ENCODE results near the gene CDCP1. TPM values are rescaled to one million over a fixed set of nuclear protein-coding genes. Genes with fewer than 3 reads are reported as not detected.

CDCP1 gene
- total RNA-seq, 1 experiment from 2014 or later, result 180 TPM

GRCh38 chr3:45113625-45114050 is 32.5 kb downstream of the CDCP1 start:
- no peaks in the 10 kb centered on the region for H3K27me3 Mint-ChIP-seq (ENCODE audit: insufficient read depth, unreplicated experiment)
- no peak overlapping the region for H3K27ac Mint-ChIP-seq (ENCODE audit: low read depth, unreplicated experiment)
- CTCF ChIA-PET, result interaction anchor here (0.5 to 0.9 kb wide), 3 partner anchors 16 to 95 kb away, joined by 3 to 4 read pairs (median 3); no protein-coding TSS in a partner anchor
- H3K36me3 Mint-ChIP-seq (ENCODE audit: insufficient read depth, unreplicated experiment), result peaks cover 92% of the 10 kb centered on the region
- BruUV-seq (replicated peaks), result no TSS peak
- no peak for DNase-seq (ENCODE audit: unreplicated experiment)
- H3K4me1 Mint-ChIP-seq (ENCODE audit: insufficient read depth, unreplicated experiment), result peaks cover 10% of the 10 kb centered on the region
- intact Hi-C loops (cut with micrococcal nuclease), result no loop called here
- no peaks in the 10 kb centered on the region for H3K9me3 Mint-ChIP-seq (ENCODE audit: unreplicated experiment)
- POLR2A ChIA-PET, result interaction anchor here (0.7 to 1.4 kb wide), 4 partner anchors 10 to 97 kb away, joined by 5 to 11 read pairs (median 6); no protein-coding TSS in a partner anchor
- no peak for TF ChIP-seq CTCF (IDR thresholded peaks at IDR 0.05; ENCODE audit: unreplicated experiment)
- H3K4me3 Mint-ChIP-seq (ENCODE audit: unreplicated experiment), result no peak overlapping the region

- Mint-ChIP-seq H3K4me3 (ENCODE audit: unreplicated experiment) (no peak overlapping the region), H3K27me3 (ENCODE audit: insufficient read depth, unreplicated experiment) (no peaks in the 10 kb centered on the region), H3K36me3 (ENCODE audit: insufficient read depth, unreplicated experiment) (peaks cover 89% of the 10 kb centered on the region), H3K9me3 (ENCODE audit: unreplicated experiment) (no peaks in the 10 kb centered on the region), H3K27ac (ENCODE audit: low read depth, unreplicated experiment) (peak overlapping the region; percentile 74), H3K4me1 (ENCODE audit: insufficient read depth, unreplicated experiment) (peaks cover 10% of the 10 kb centered on the region)
- POLR2A ChIA-PET, result interaction anchor here (1.0 to 1.4 kb wide), 2 partner anchors 9 to 11 kb away, joined by 3 to 11 read pairs; no protein-coding TSS in a partner anchor
- peak; percentile 50 for DNase-seq (ENCODE audit: unreplicated experiment)
- intact Hi-C loops (cut with micrococcal nuclease), result no loop called here
- TF ChIP-seq CTCF (IDR thresholded peaks at IDR 0.05; ENCODE audit: unreplicated experiment), result no peak
- CTCF ChIA-PET, result interaction anchor here (0.9 to 1.4 kb wide), 2 partner anchors 15 to 75 kb away, joined by 3 read pairs; no protein-coding TSS in a partner anchor
- BruUV-seq (replicated peaks), result no TSS peak
Observed at GRCh38 chr3:45112939-45113338, 33.2 kb downstream of the CDCP1 start.

- Mint-ChIP-seq H3K4me3 (ENCODE audit: unreplicated experiment) (no peak overlapping the region), H3K27ac (ENCODE audit: low read depth, unreplicated experiment) (no peak overlapping the region), H3K4me1 (ENCODE audit: insufficient read depth, unreplicated experiment) (peaks cover 19% of the 10 kb centered on the region), H3K36me3 (ENCODE audit: insufficient read depth, unreplicated experiment) (peaks cover 89% of the 10 kb centered on the region), H3K9me3 (ENCODE audit: unreplicated experiment) (no peaks in the 10 kb centered on the region), H3K27me3 (ENCODE audit: insufficient read depth, unreplicated experiment) (no peaks in the 10 kb centered on the region)
- CTCF ChIA-PET, result interaction anchor here (0.6 to 0.9 kb wide), 2 partner anchors 100 to 101 kb away, joined by 3 read pairs; no protein-coding TSS in a partner anchor
- BruUV-seq (replicated peaks), result no TSS peak
- no peak for TF ChIP-seq CTCF (IDR thresholded peaks at IDR 0.05; ENCODE audit: unreplicated experiment)
- no peak for DNase-seq (ENCODE audit: unreplicated experiment)
- intact Hi-C loops (cut with micrococcal nuclease), result no loop called here
- POLR2A ChIA-PET, result no interaction called here
Observed at GRCh38 chr3:45110509-45110833, 35.7 kb downstream of the CDCP1 start.

GRCh38 chr3:45109771-45110508 is 36.2 kb downstream of the CDCP1 start:
- DNase-seq (ENCODE audit: unreplicated experiment), result no peak
- H3K36me3 Mint-ChIP-seq (ENCODE audit: insufficient read depth, unreplicated experiment), result peaks cover 89% of the 10 kb centered on the region
- no peaks in the 10 kb centered on the region for H3K9me3 Mint-ChIP-seq (ENCODE audit: unreplicated experiment)
- no peaks in the 10 kb centered on the region for H3K27me3 Mint-ChIP-seq (ENCODE audit: insufficient read depth, unreplicated experiment)
- intact Hi-C loops (cut with micrococcal nuclease), result no loop called here
- no peak overlapping the region for H3K4me3 Mint-ChIP-seq (ENCODE audit: unreplicated experiment)
- CTCF ChIA-PET, result interaction anchor here (0.6 to 0.9 kb wide), 3 partner anchors 8 to 101 kb away, joined by 3 read pairs; no protein-coding TSS in a partner anchor
- no peak for TF ChIP-seq CTCF (IDR thresholded peaks at IDR 0.05; ENCODE audit: unreplicated experiment)
- H3K4me1 Mint-ChIP-seq (ENCODE audit: insufficient read depth, unreplicated experiment), result peaks cover 24% of the 10 kb centered on the region
- POLR2A ChIA-PET, result no interaction called here
- no TSS peak for BruUV-seq (replicated peaks)
- no peak overlapping the region for H3K27ac Mint-ChIP-seq (ENCODE audit: low read depth, unreplicated experiment)

Data from MCF 10A (cell line).